ENCODE results near the gene EDN1.

GRCh38 chr6:12289933-12290820 lies at the start of gene EDN1:
- TF ChIP-seq CTCF (IDR thresholded peaks at IDR 0.05; ENCODE audit: low read depth, low read length) (peak; percentile 28), MYC (IDR thresholded peaks at IDR 0.05; ENCODE audit: low read depth, low read length) (no peak)

Data from NB4 (cell line).